SK-N-SH (cell line): ENCODE data around the gene RRH. TPM values are rescaled to one million over a fixed set of nuclear protein-coding genes. Genes with fewer than 3 reads are reported as not detected.
A peak's percentile ranks its signal among the peaks of the same experiment; 100 is the strongest.

Experiments
- CTCF ChIA-PET: fragments of 300-600, 350-600 bp; formaldehyde crosslinking; extraction: SDS; loops from one replicate; lab custom pipeline; 2021; lab: Yijun Ruan, JAX
- POLR2A ChIA-PET: fragments of 350-600 bp; sonication (Branson Sonifier 250); formaldehyde crosslinking; extraction: SDS; loops from one replicate; lab custom pipeline; 2020; ENCODE audit warnings: antibody characterized with exemption, inconsistent platforms; lab: Yijun Ruan, JAX
- DNase-seq: peaks from one replicate; pipeline ENCODE4 v3.0.0; 2012
- H2AFZ ChIP-seq: fragments of 200-600 bp; sonication (generic); 2 replicates; pipeline ENCODE4 v1.8.1; 2016; ENCODE audit warnings: antibody characterized with exemption, mild to moderate bottlenecking, low read depth
- H3F3A ChIP-seq: fragments of 200-600 bp; sonication (generic); replicated peaks from 2 replicates; pipeline ENCODE3; 2016; ENCODE audit warnings: antibody characterized with exemption, mild to moderate bottlenecking; ENCODE audit not compliant: insufficient read depth
- H3K27ac ChIP-seq, 2 experiments: fragments of 200-500 bp in 1 of 2; fragments of 200-600 bp in 1 of 2; sonication (Bioruptor generic) in 1 of 2; sonication (generic), shearing (Covaris generic) in 1 of 2; 2 replicates each; pipeline versions ENCODE4 v1.5.1 to v1.6.1; 2014 to 2016; ENCODE audit warnings: low read depth in 2 of 2, inconsistent platforms in 1 of 2, low read length in 1 of 2, mild to moderate bottlenecking in 1 of 2, mixed read lengths in 1 of 2
- H3K27me3 ChIP-seq: fragments of 200-600 bp; sonication (generic), shearing (Covaris generic); 2 replicates; pipeline ENCODE4 v1.6.1; 2016; ENCODE audit warnings: mixed run types; ENCODE audit not compliant: insufficient read depth
- H3K36me3 ChIP-seq, 2 experiments: fragments of 200-500 bp in 1 of 2; fragments of 200-600 bp in 1 of 2; sonication (Bioruptor generic) in 1 of 2; sonication (generic) in 1 of 2; replicated peaks in 1 of 2; 2 replicates each; pipeline versions ENCODE3 to v1.5.1; 2014 to 2016; ENCODE audit warnings: low read length in 1 of 2, mild to moderate bottlenecking in 1 of 2; ENCODE audit not compliant: insufficient read depth in 2 of 2, control insufficient read depth in 1 of 2
- H3K4me1 ChIP-seq, 2 experiments: fragments of 200-500 bp in 1 of 2; fragments of 200-600 bp in 1 of 2; sonication (Bioruptor generic) in 1 of 2; sonication (generic), shearing (Covaris generic) in 1 of 2; 2 replicates each; pipeline versions ENCODE4 v1.5.1 to v1.6.1; 2014 to 2016; ENCODE audit warnings: low read depth in 1 of 2, low read length in 1 of 2, mixed run types in 1 of 2; ENCODE audit not compliant: insufficient read depth in 2 of 2, control insufficient read depth in 1 of 2
- H3K4me2 ChIP-seq: fragments of 200-600 bp; sonication (generic), shearing (Covaris generic); 2 replicates; pipeline ENCODE4 v1.6.1; 2017; ENCODE audit warnings: mixed run types
- H3K4me3 ChIP-seq, 2 experiments: fragments of 200-500 bp in 1 of 2; fragments of 200-600 bp in 1 of 2; sonication (Bioruptor generic) in 1 of 2; sonication (generic), shearing (Covaris generic) in 1 of 2; 2 replicates each; pipeline versions ENCODE4 v1.5.1 to v1.8.1; 2014 to 2016; ENCODE audit warnings: low read depth in 2 of 2, inconsistent platforms in 1 of 2, low read length in 1 of 2, mild to moderate bottlenecking in 1 of 2, mixed read lengths in 1 of 2, moderate library complexity in 1 of 2
- H3K79me2 ChIP-seq: fragments of 200-600 bp; sonication (generic); 2 replicates; pipeline ENCODE4 v1.8.1; 2017; ENCODE audit warnings: mild to moderate bottlenecking; ENCODE audit not compliant: insufficient read depth
- H3K9ac ChIP-seq: fragments of 200-600 bp; sonication (generic); 2 replicates; pipeline ENCODE4 v1.6.1; 2017; ENCODE audit warnings: mixed run types
- H3K9me2 ChIP-seq: fragments of 200-600 bp; sonication (generic); 2 replicates; pipeline ENCODE4 v1.6.1; 2017; ENCODE audit warnings: mixed run types
- H3K9me3 ChIP-seq: fragments of 200-600 bp; sonication (generic); 2 replicates; pipeline ENCODE4 v1.6.1; 2017; ENCODE audit warnings: mixed run types, mild to moderate bottlenecking, moderate library complexity
- H4K20me1 ChIP-seq: fragments of 200-600 bp; sonication (generic); 2 replicates; pipeline ENCODE4 v1.6.1; 2017; ENCODE audit warnings: mild to moderate bottlenecking, mixed run types; ENCODE audit not compliant: insufficient read depth
- ELF1 ChIP-seq: IDR thresholded peaks from 2 replicates; pipeline ENCODE4 v1.4.0; 2012
- JUND ChIP-seq: IDR thresholded peaks from 2 replicates; pipeline ENCODE4 v1.4.0; 2012
- NFIC ChIP-seq: IDR thresholded peaks from 2 replicates; pipeline ENCODE4 v1.4.0; 2012; ENCODE audit warnings: borderline replicate concordance
- RAD21 ChIP-seq: IDR thresholded peaks from 2 replicates; pipeline ENCODE4 v1.6.1; 2012; ENCODE audit warnings: mild to moderate bottlenecking, low read length
- RXRA ChIP-seq: IDR thresholded peaks from 2 replicates; pipeline ENCODE4 v1.4.0; 2012; ENCODE audit warnings: low read depth, mild to moderate bottlenecking, borderline replicate concordance
- SMC3 ChIP-seq: IDR thresholded peaks from 2 replicates; pipeline ENCODE4 v1.6.1; 2012; ENCODE audit warnings: low read depth, low read length, improper control_type of control experiment
- USF2 ChIP-seq: fragments of 150-350 bp; IDR thresholded peaks from 2 replicates; pipeline ENCODE4 v1.6.1; 2017; ENCODE audit warnings: antibody characterized with exemption, low read length, low read depth, borderline replicate concordance
- WGBS: methylation state at CpG from one replicate; pipeline ENCODE4 v1.1.6; 2017; ENCODE audit warnings: low lambda C conversion rate; 5-methylcytosine and 5-hydroxymethylcytosine counted together
- polyA plus RNA-seq, 3 experiments: library from polyadenylated mRNA; depleted of rRNA; stranded (reverse); fragments of >200 nt; gene quantifications; 2 replicates each; pipeline ENCODE4 v1.2.3, GENCODE V29; 2012
- TF ChIP-seq, protein P1 (sequence below): fragments of 150-350 bp; IDR thresholded peaks from 2 replicates; pipeline ENCODE4 v1.6.1; 2016; ENCODE audit warnings: mild to moderate bottlenecking, low read depth, low read length
- TF ChIP-seq, protein P2 (sequence below): IDR thresholded peaks from 2 replicates; pipeline ENCODE4 v1.4.0; 2012; ENCODE audit warnings: low read depth, borderline replicate concordance

The RRH gene
- polyA plus RNA-seq, 1 of the 3 experiments (the other 2 are of a cell fraction), result 0.05 TPM

- H3K4me3 ChIP-seq, result peak overlapping the region in 1 of 2 experiments; percentile 31; a peak in 1 of 4 replicates
These were observed 26.5 kb upstream of the RRH start for GRCh38 chr4:109801099-109801789.

GRCh38 chr4:109801895-109802319, 25.9 kb upstream of the RRH start, which contains the start of gene CFI:
CFI (minus strand) TSS chr4:109801999; CDS start chr4:109801971, 28 bp downstream.
- Histone ChIP-seq H4K20me1 (no peaks in the 10 kb centered on the region), H3K9ac (no peak within 1 kb of the TSS), H3K9me2 (no peaks in the 10 kb centered on the region)
- peak; percentile 19; the same call in 1 of the 2 replicates for TF ChIP-seq NFIC
- no peak for TF ChIP-seq RAD21
- TF ChIP-seq, all 33 proteins: peak for 1
- no peaks in the 10 kb centered on the region for H3F3A ChIP-seq
- peaks cover 0 to 3% of the 10 kb centered on the region in 2 experiments; a peak in 3 of 4 replicates for H3K4me1 ChIP-seq
- ChIA-PET POLR2A (no interaction called here), CTCF (interaction anchor here (0.8 to 1.3 kb wide), 2 partner anchors 99 to 368 kb away, joined by 3 read pairs; partner anchors contain the start of genes CASP6 and SEC24B)
- H3K27ac ChIP-seq, result peak within 1 kb of the TSS in 1 of 2 experiments; percentile 76; a peak in 2 of 4 replicates
- H2AFZ ChIP-seq, result peak within 1 kb of the TSS; percentile 92
- WGBS, result 53% methylated on average over 2 of the region's 2 CpGs
- H3K79me2 ChIP-seq, result no peaks in the 10 kb centered on the region
- no peaks in the 10 kb centered on the region for H3K27me3 ChIP-seq
- no peak within 1 kb of the TSS for H3K4me2 ChIP-seq
- H3K36me3 ChIP-seq, result no peaks in the 10 kb centered on the region
- H3K4me3 ChIP-seq, result peak within 1 kb of the TSS in 1 of 2 experiments; percentile 31; a peak in 1 of 4 replicates
- H3K9me3 ChIP-seq, result no peaks in the 10 kb centered on the region; the same call in 1 of the 2 replicates
- no peak for DNase-seq

More at GRCh38 chr4:109801099-109801789, 26.5 kb upstream of the RRH start:
- 40% methylated on average over 4 of the region's 4 CpGs for whole genome bisulfite sequencing
- Histone ChIP-seq H3K9me3 (no peaks in the 10 kb centered on the region; the same call in 1 of the 2 replicates), H3K4me1 (peaks cover 0 to 3% of the 10 kb centered on the region in 2 experiments; a peak in 3 of 4 replicates), H3K27ac (peak overlapping the region in 1 of 2 experiments; percentile 76; a peak in 2 of 4 replicates), H2AFZ (peak overlapping the region; percentile 63), H3K4me2 (no peak overlapping the region), H3K36me3 (no peaks in the 10 kb centered on the region), H4K20me1 (no peaks in the 10 kb centered on the region), H3K9ac (no peak overlapping the region), H3K9me2 (no peaks in the 10 kb centered on the region), H3K27me3 (no peaks in the 10 kb centered on the region), H3K79me2 (no peaks in the 10 kb centered on the region), H3F3A (no peaks in the 10 kb centered on the region)
- ChIA-PET CTCF (interaction anchor here (0.8 to 1.3 kb wide), 2 partner anchors 98 to 368 kb away, joined by 3 read pairs; partner anchors contain the start of genes CASP6 and SEC24B), POLR2A (no interaction called here)
- no peak for DNase-seq
- TF ChIP-seq RXRA (no peak), JUND (no peak), SMC3 (no peak), ELF1 (no peak), USF2 (no peak)
- TF ChIP-seq, protein P1, sequence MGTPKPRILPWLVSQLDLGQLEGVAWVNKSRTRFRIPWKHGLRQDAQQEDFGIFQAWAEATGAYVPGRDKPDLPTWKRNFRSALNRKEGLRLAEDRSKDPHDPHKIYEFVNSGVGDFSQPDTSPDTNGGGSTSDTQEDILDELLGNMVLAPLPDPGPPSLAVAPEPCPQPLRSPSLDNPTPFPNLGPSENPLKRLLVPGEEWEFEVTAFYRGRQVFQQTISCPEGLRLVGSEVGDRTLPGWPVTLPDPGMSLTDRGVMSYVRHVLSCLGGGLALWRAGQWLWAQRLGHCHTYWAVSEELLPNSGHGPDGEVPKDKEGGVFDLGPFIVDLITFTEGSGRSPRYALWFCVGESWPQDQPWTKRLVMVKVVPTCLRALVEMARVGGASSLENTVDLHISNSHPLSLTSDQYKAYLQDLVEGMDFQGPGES, result no peak
- TF ChIP-seq, protein P2, sequence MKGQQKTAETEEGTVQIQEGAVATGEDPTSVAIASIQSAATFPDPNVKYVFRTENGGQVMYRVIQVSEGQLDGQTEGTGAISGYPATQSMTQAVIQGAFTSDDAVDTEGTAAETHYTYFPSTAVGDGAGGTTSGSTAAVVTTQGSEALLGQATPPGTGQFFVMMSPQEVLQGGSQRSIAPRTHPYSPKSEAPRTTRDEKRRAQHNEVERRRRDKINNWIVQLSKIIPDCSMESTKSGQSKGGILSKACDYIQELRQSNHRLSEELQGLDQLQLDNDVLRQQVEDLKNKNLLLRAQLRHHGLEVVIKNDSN, result no peak
